Central memory CD8-positive, alpha-beta T cell (primary cell): ENCODE results near the gene GRM2.

Experiments used
- ATAC-seq: fragments of 150-1000 bp; cut with Tn5 transposase; replicated peaks from 2 replicates; pipeline ENCODE4 v1.10.0; 2022; ENCODE audit warnings: mild to moderate bottlenecking, moderate FRiP score, moderate number of reproducible peaks; ENCODE audit not compliant: poor library complexity, severe bottlenecking; ENCODE audit errors: extremely low read depth
- DNase-seq, 2 donors: peaks; one replicate each; pipeline ENCODE4 v3.0.0; 2021; ENCODE audit warnings: low spot score in 2 of 2
- H3K27ac Mint-ChIP-seq: one replicate; pipeline ENCODE4 v1.8.0; 2022; ENCODE audit warnings: low read depth, mild to moderate bottlenecking, moderate library complexity, mixed read lengths
- H3K27me3 Mint-ChIP-seq: one replicate; pipeline ENCODE4 v1.8.0; 2022; ENCODE audit warnings: mixed read lengths
- H3K36me3 Mint-ChIP-seq: one replicate; pipeline ENCODE4 v1.8.0; 2022; ENCODE audit warnings: mild to moderate bottlenecking, moderate library complexity, mixed read lengths; ENCODE audit not compliant: insufficient read depth
- H3K4me1 Mint-ChIP-seq: one replicate; pipeline ENCODE4 v1.8.0; 2022; ENCODE audit warnings: mixed read lengths
- H3K4me3 Mint-ChIP-seq: one replicate; pipeline ENCODE4 v1.8.0; 2022; ENCODE audit warnings: mild to moderate bottlenecking, moderate library complexity, mixed read lengths
- H3K9me3 Mint-ChIP-seq: one replicate; pipeline ENCODE4 v1.8.0; 2022; ENCODE audit warnings: mixed read lengths

The GRM2 gene

GRCh38 chr3:51683566-51683965 lies 23.3 kb upstream of the GRM2 start:
- Mint-ChIP-seq H3K9me3 (no peaks in the 10 kb centered on the region), H3K4me3 (no peak overlapping the region), H3K27me3 (no peaks in the 10 kb centered on the region), H3K27ac (no peak overlapping the region), H3K4me1 (peaks cover 95% of the 10 kb centered on the region), H3K36me3 (peaks cover 19% of the 10 kb centered on the region)
- DNase-seq (no peak), ATAC-seq (no peak)

- ATAC-seq = no peak
- no peak for DNase-seq
- no peaks in the 10 kb centered on the region for H3K27me3 Mint-ChIP-seq
- no peaks in the 10 kb centered on the region for H3K9me3 Mint-ChIP-seq
- peak overlapping the region; percentile 91 for H3K27ac Mint-ChIP-seq
- peaks cover 88% of the 10 kb centered on the region for H3K4me1 Mint-ChIP-seq
- peaks cover 20% of the 10 kb centered on the region for H3K36me3 Mint-ChIP-seq
- H3K4me3 Mint-ChIP-seq = peak overlapping the region; percentile 73
Measured at GRCh38 chr3:51684971-51685751, 21.7 kb upstream of the GRM2 start.

- Mint-ChIP-seq H3K9me3 (no peaks in the 10 kb centered on the region), H3K4me1 (peaks cover 84% of the 10 kb centered on the region), H3K27me3 (no peaks in the 10 kb centered on the region), H3K27ac (peak overlapping the region; percentile 91), H3K36me3 (peaks cover 22% of the 10 kb centered on the region), H3K4me3 (peak overlapping the region; percentile 73)
- ATAC-seq (no peak), DNase-seq (no peak)
Measured at GRCh38 chr3:51686056-51686455, 20.8 kb upstream of the GRM2 start.

GRCh38 chr3:51686512-51687215 lies 20.2 kb upstream of the GRM2 start:
- ATAC-seq (peak; percentile 96), DNase-seq (peak; percentile 51 to 77)
- H3K9me3 Mint-ChIP-seq = no peaks in the 10 kb centered on the region
- peaks cover 78% of the 10 kb centered on the region for H3K4me1 Mint-ChIP-seq
- H3K27ac Mint-ChIP-seq = peak overlapping the region; percentile 91
- H3K27me3 Mint-ChIP-seq = no peaks in the 10 kb centered on the region
- H3K36me3 Mint-ChIP-seq = peaks cover 25% of the 10 kb centered on the region
- peak overlapping the region; percentile 73 for H3K4me3 Mint-ChIP-seq

GRCh38 chr3:51687431-51688205 lies 19.2 kb upstream of the GRM2 start:
- peaks cover 23% of the 10 kb centered on the region for H3K36me3 Mint-ChIP-seq
- no peaks in the 10 kb centered on the region for H3K9me3 Mint-ChIP-seq
- ATAC-seq (no peak), DNase-seq (no peak)
- H3K4me1 Mint-ChIP-seq = peaks cover 77% of the 10 kb centered on the region
- peak overlapping the region; percentile 73 for H3K4me3 Mint-ChIP-seq
- peak overlapping the region; percentile 91 for H3K27ac Mint-ChIP-seq
- no peaks in the 10 kb centered on the region for H3K27me3 Mint-ChIP-seq

GRCh38 chr3:51688206-51688600 lies 18.7 kb upstream of the GRM2 start:
- Mint-ChIP-seq H3K4me3 (no peak overlapping the region), H3K36me3 (peaks cover 23% of the 10 kb centered on the region), H3K27me3 (no peaks in the 10 kb centered on the region), H3K4me1 (peaks cover 72% of the 10 kb centered on the region), H3K27ac (peak overlapping the region; percentile 91), H3K9me3 (no peaks in the 10 kb centered on the region)
- ATAC-seq = no peak
- DNase-seq = no peak

GRCh38 chr3:51691021-51691420 lies 15.8 kb upstream of the GRM2 start:
- Mint-ChIP-seq H3K27me3 (no peaks in the 10 kb centered on the region), H3K4me1 (peaks cover 56% of the 10 kb centered on the region), H3K9me3 (no peaks in the 10 kb centered on the region), H3K4me3 (no peak overlapping the region), H3K36me3 (peaks cover 21% of the 10 kb centered on the region), H3K27ac (no peak overlapping the region)
- ATAC-seq (no peak), DNase-seq (no peak)

- Mint-ChIP-seq H3K4me3 (no peak overlapping the region), H3K27me3 (no peaks in the 10 kb centered on the region), H3K9me3 (no peaks in the 10 kb centered on the region), H3K4me1 (peaks cover 47% of the 10 kb centered on the region), H3K27ac (peak overlapping the region; percentile 82), H3K36me3 (peaks cover 13% of the 10 kb centered on the region)
- ATAC-seq = no peak
- DNase-seq = no peak
Measured at GRCh38 chr3:51691949-51692348, 14.9 kb upstream of the GRM2 start.

- H3K4me3 Mint-ChIP-seq = peak overlapping the region; percentile 47
- ATAC-seq (peak; percentile 94), DNase-seq (peak in 1 of 2 donors; percentile 24)
- no peaks in the 10 kb centered on the region for H3K27me3 Mint-ChIP-seq
- H3K4me1 Mint-ChIP-seq = peaks cover 38% of the 10 kb centered on the region
- H3K9me3 Mint-ChIP-seq = no peaks in the 10 kb centered on the region
- H3K36me3 Mint-ChIP-seq = peaks cover 17% of the 10 kb centered on the region
- H3K27ac Mint-ChIP-seq = peak overlapping the region; percentile 82
Measured at GRCh38 chr3:51692980-51693395, 13.9 kb upstream of the GRM2 start.

- Mint-ChIP-seq H3K36me3 (peaks cover 18% of the 10 kb centered on the region), H3K27ac (no peak overlapping the region)
- no peak for DNase-seq
Measured at GRCh38 chr3:51696954-51697353, 9.9 kb upstream of the GRM2 start.

GRCh38 chr3:51698209-51698608 lies 8.7 kb upstream of the GRM2 start:
- peak overlapping the region; percentile 49 for H3K27ac Mint-ChIP-seq
- no peaks in the 10 kb centered on the region for H3K9me3 Mint-ChIP-seq
- H3K36me3 Mint-ChIP-seq = peaks cover 22% of the 10 kb centered on the region
- H3K4me3 Mint-ChIP-seq = no peak overlapping the region
- no peak for ATAC-seq
- H3K4me1 Mint-ChIP-seq = peaks cover 21% of the 10 kb centered on the region
- H3K27me3 Mint-ChIP-seq = no peaks in the 10 kb centered on the region
- no peak for DNase-seq

More at GRCh38 chr3:51696954-51697353, 9.9 kb upstream of the GRM2 start:
- no peaks in the 10 kb centered on the region for H3K27me3 Mint-ChIP-seq
- no peak for ATAC-seq
- H3K4me3 Mint-ChIP-seq = no peak overlapping the region
- no peaks in the 10 kb centered on the region for H3K9me3 Mint-ChIP-seq
- H3K4me1 Mint-ChIP-seq = peaks cover 29% of the 10 kb centered on the region

GRCh38 chr3:51700403-51700802 lies 6.5 kb upstream of the GRM2 start:
- ATAC-seq = no peak
- peaks cover 24% of the 10 kb centered on the region for H3K36me3 Mint-ChIP-seq
- H3K27ac Mint-ChIP-seq = no peak overlapping the region
- no peak for DNase-seq
- H3K9me3 Mint-ChIP-seq = no peaks in the 10 kb centered on the region
- peaks cover 17% of the 10 kb centered on the region for H3K4me1 Mint-ChIP-seq
- no peak overlapping the region for H3K4me3 Mint-ChIP-seq
- no peaks in the 10 kb centered on the region for H3K27me3 Mint-ChIP-seq
